Mesenchymal stem cell (in vitro differentiated cells and primary cell): ENCODE results near the gene TMEM178A. TPM values are rescaled to one million over a fixed set of nuclear protein-coding genes. Genes with fewer than 3 reads are reported as not detected.

Source experiments
- DNase-seq: peaks from one replicate; pipeline ENCODE4 v3.0.0-alpha.2; 2013
- H2AFZ ChIP-seq: one replicate; pipeline ENCODE4 v1.6.1; 2013; ENCODE audit warnings: low read depth, mild to moderate bottlenecking, control low read depth, inconsistent platforms, low read length, moderate library complexity
- H2AK5ac ChIP-seq: 2 replicates; pipeline ENCODE4 v1.6.1; 2013; ENCODE audit warnings: low read length, moderate library complexity, mild to moderate bottlenecking, inconsistent platforms; ENCODE audit not compliant: severe bottlenecking
- H2BK120ac ChIP-seq: one replicate; pipeline ENCODE4 v1.6.1; 2013; ENCODE audit warnings: low read depth, mild to moderate bottlenecking, inconsistent platforms, low read length, moderate library complexity
- H2BK12ac ChIP-seq, 2 experiments: one replicate each; pipeline ENCODE4 v1.6.1; 2013; ENCODE audit warnings: inconsistent platforms in 2 of 2, low read length in 2 of 2, mild to moderate bottlenecking in 2 of 2, moderate library complexity in 2 of 2, control low read depth in 1 of 2
- H2BK15ac ChIP-seq: one replicate; pipeline ENCODE4 v1.6.1; 2013; ENCODE audit warnings: mild to moderate bottlenecking, low read depth, inconsistent platforms; ENCODE audit not compliant: poor library complexity, severe bottlenecking
- H2BK5ac ChIP-seq: 2 replicates; pipeline ENCODE4 v1.6.1; 2013; ENCODE audit warnings: low read depth, mild to moderate bottlenecking, low read length, control low read depth, inconsistent platforms; ENCODE audit not compliant: poor library complexity, severe bottlenecking
- H3K14ac ChIP-seq, 2 experiments: one replicate each; pipeline ENCODE4 v1.6.1; 2013; ENCODE audit warnings: inconsistent platforms in 2 of 2, low read length in 2 of 2, control low read depth in 1 of 2, mild to moderate bottlenecking in 1 of 2, moderate library complexity in 1 of 2
- H3K18ac ChIP-seq, 2 experiments: one replicate each; pipeline ENCODE4 v1.6.1; 2013; ENCODE audit warnings: inconsistent platforms in 2 of 2, low read length in 2 of 2, control low read depth in 1 of 2, low read depth in 1 of 2, mild to moderate bottlenecking in 1 of 2
- H3K23ac ChIP-seq, 2 experiments: one replicate each; pipeline ENCODE4 v1.6.1; 2013; ENCODE audit warnings: inconsistent platforms in 2 of 2, low read length in 2 of 2, mild to moderate bottlenecking in 2 of 2, moderate library complexity in 2 of 2, control low read depth in 1 of 2
- H3K27ac ChIP-seq: 2 replicates; pipeline ENCODE4 v1.5.1; 2013; ENCODE audit warnings: mild to moderate bottlenecking, moderate library complexity, low read length, control low read depth, inconsistent platforms; ENCODE audit not compliant: poor library complexity, severe bottlenecking
- H3K27me3 ChIP-seq, 2 experiments: 2 replicates each; pipeline versions ENCODE4 v1.6.1 to v1.7.0; 2013; ENCODE audit warnings: low read length in 2 of 2, mild to moderate bottlenecking in 2 of 2, moderate library complexity in 2 of 2, control low read depth in 1 of 2, inconsistent platforms in 1 of 2; ENCODE audit not compliant: control insufficient read depth in 1 of 2, insufficient read depth in 1 of 2
- H3K36me3 ChIP-seq, 2 experiments: 2 replicates each; pipeline versions ENCODE4 v1.6.1 to v1.7.0; 2013; ENCODE audit warnings: low read length in 2 of 2, control low read depth in 1 of 2, inconsistent platforms in 1 of 2, low read depth in 1 of 2, mild to moderate bottlenecking in 1 of 2; ENCODE audit not compliant: insufficient read depth in 2 of 2, control insufficient read depth in 1 of 2
- H3K4ac ChIP-seq, 2 experiments: one replicate each; pipeline ENCODE4 v1.6.1; 2013; ENCODE audit warnings: inconsistent platforms in 2 of 2, low read length in 2 of 2, mild to moderate bottlenecking in 2 of 2, moderate library complexity in 2 of 2, control low read depth in 1 of 2, low read depth in 1 of 2
- H3K4me1 ChIP-seq: 2 replicates; pipeline ENCODE4 v1.6.1; 2013; ENCODE audit warnings: low read depth, low read length, control low read depth; ENCODE audit not compliant: control insufficient read depth, insufficient read depth
- H3K4me2 ChIP-seq: 2 replicates; pipeline ENCODE4 v1.6.1; 2013; ENCODE audit warnings: low read length, mild to moderate bottlenecking, inconsistent platforms; ENCODE audit not compliant: poor library complexity, severe bottlenecking
- H3K4me3 ChIP-seq, 2 experiments: 2 replicates each; pipeline versions ENCODE4 v1.5.1 to v1.7.0; 2013; ENCODE audit warnings: low read length in 2 of 2, mild to moderate bottlenecking in 2 of 2, control low read depth in 1 of 2, low read depth in 1 of 2; ENCODE audit not compliant: insufficient read depth in 1 of 2
- H3K79me1 ChIP-seq: replicated peaks from 2 replicates; pipeline ENCODE4 v1.6.1; 2013; ENCODE audit warnings: mild to moderate bottlenecking, control low read depth, low read length, inconsistent platforms; ENCODE audit not compliant: poor library complexity, severe bottlenecking
- H3K9ac ChIP-seq: 2 replicates; pipeline ENCODE4 v1.7.0; 2013; ENCODE audit warnings: mild to moderate bottlenecking, low read length, moderate library complexity
- H3K9me3 ChIP-seq: 2 replicates; pipeline ENCODE4 v1.7.0; 2013; ENCODE audit warnings: mild to moderate bottlenecking, low read length; ENCODE audit not compliant: control insufficient read depth
- H4K8ac ChIP-seq: one replicate; pipeline ENCODE4 v1.6.1; 2013; ENCODE audit warnings: inconsistent platforms, mild to moderate bottlenecking, low read length, moderate library complexity
- H4K91ac ChIP-seq: one replicate; pipeline ENCODE4 v1.6.1; 2013; ENCODE audit warnings: mild to moderate bottlenecking, low read length, inconsistent platforms
- WGBS: methylation state at CpG from one replicate; pipeline ENCODE4 v1.1.7; 2013; ENCODE audit warnings: mixed read lengths; 5-methylcytosine and 5-hydroxymethylcytosine counted together
- polyA plus RNA-seq, 2 experiments: library from polyadenylated mRNA; stranded (reverse); fragments of 200-250 nt; gene quantifications; one replicate each; pipeline ENCODE4 v1.2.3, GENCODE V29; 2013

TMEM178A gene
- polyA plus RNA-seq (2013, experiment 1 of 2), result 8.1 TPM
- polyA plus RNA-seq (2013, experiment 2 of 2), result 7.9 TPM

DNA sequence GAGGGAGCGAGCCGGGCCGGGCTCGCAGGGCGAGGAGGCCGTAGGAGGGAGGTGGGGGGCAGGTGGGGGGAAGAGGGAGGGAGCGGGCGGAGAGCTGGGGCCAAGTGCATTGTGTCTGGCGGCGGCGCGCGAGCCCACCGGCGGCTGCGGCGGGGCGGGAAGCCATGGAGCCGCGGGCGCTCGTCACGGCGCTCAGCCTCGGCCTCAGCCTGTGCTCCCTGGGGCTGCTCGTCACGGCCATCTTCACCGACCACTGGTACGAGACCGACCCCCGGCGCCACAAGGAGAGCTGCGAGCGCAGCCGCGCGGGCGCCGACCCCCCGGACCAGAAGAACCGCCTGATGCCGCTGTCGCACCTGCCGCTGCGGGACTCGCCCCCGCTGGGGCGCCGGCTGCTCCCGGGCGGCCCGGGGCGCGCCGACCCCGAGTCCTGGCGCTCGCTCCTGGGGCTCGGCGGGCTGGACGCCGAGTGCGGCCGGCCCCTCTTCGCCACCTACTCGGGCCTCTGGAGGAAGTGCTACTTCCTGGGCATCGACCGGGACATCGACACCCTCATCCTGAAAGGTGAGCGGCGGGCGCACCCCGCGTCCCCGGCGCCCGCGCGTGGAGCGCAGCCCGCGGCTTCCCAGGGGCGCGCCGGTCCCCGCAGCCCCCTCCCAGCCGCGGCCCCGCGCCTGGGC, at the start of gene TMEM178A:
TSS of gene TMEM178A (plus strand) at position 107 of the 680 bp plus-strand sequence. CDS start at position 165, 58 bp downstream.
- Histone ChIP-seq H4K8ac (no peak within 1 kb of the TSS), H2BK12ac (no peak within 1 kb of the TSS), H3K79me1 (no peaks in the 10 kb centered on the region), H2AK5ac (no peak within 1 kb of the TSS), H2AFZ (peak within 1 kb of the TSS; percentile 44), H2BK15ac (no peak within 1 kb of the TSS), H3K14ac (peak within 1 kb of the TSS in 1 of 2 experiments; percentile 26), H3K23ac (peak within 1 kb of the TSS; percentile 85 to 98), H3K27ac (no peak within 1 kb of the TSS), H3K4ac (no peak within 1 kb of the TSS), H3K9ac (no peak within 1 kb of the TSS), H3K9me3 (no peaks in the 10 kb centered on the region), H3K36me3 (no peaks in the 10 kb centered on the region), H2BK5ac (no peak within 1 kb of the TSS), H3K4me1 (peaks cover 15% of the 10 kb centered on the region), H3K18ac (peak within 1 kb of the TSS in 1 of 2 experiments; percentile 37), H4K91ac (no peak within 1 kb of the TSS), H2BK120ac (no peak within 1 kb of the TSS), H3K4me2 (peak within 1 kb of the TSS; percentile 85), H3K4me3 (peak within 1 kb of the TSS; percentile 66 to 67), H3K27me3 (peaks cover 50 to 60% of the 10 kb centered on the region in 2 experiments)
- under 1% methylated on average over 71 of the region's 90 CpGs for WGBS
- DNase-seq, result peak; percentile 15

DNA sequence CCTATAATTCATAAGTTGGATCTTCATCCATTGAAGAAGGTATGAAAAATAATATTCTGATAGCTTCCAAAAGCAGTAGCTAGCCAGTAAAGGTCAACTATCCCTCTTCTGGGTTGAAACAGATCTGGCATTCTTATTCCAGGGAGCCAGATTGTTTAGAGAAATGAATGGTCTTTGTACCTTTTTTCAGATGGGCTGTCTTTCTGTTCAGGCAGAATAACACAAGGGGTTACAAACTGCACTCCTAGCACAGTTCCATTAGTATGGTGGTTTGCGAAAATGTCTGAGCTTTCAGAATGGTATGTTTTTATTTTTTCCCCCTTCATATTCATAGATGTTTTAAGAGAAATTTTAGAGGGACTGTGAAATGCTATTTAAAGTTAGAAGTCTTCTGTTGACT, 47.5 kb upstream of the TMEM178A start:
- no peak for DNase-seq
- Histone ChIP-seq H3K9ac (no peak overlapping the region), H3K23ac (no peak overlapping the region), H4K8ac (no peak overlapping the region), H3K18ac (no peak overlapping the region), H2BK120ac (no peak overlapping the region), H3K36me3 (no peaks in the 10 kb centered on the region), H2AFZ (no peak overlapping the region), H3K4ac (no peak overlapping the region), H2BK12ac (no peak overlapping the region), H3K27ac (no peak overlapping the region), H4K91ac (no peak overlapping the region), H3K4me1 (peaks cover 1% of the 10 kb centered on the region), H3K14ac (no peak overlapping the region), H2BK5ac (no peak overlapping the region), H3K79me1 (no peaks in the 10 kb centered on the region), H2AK5ac (no peak overlapping the region), H3K9me3 (no peaks in the 10 kb centered on the region), H3K4me2 (no peak overlapping the region), H3K27me3 (peaks cover 0 to 3% of the 10 kb centered on the region in 2 experiments), H2BK15ac (no peak overlapping the region), H3K4me3 (no peak overlapping the region)
- WGBS, result no CpG with 5 or more reads among the region's 1 CpG

DNA sequence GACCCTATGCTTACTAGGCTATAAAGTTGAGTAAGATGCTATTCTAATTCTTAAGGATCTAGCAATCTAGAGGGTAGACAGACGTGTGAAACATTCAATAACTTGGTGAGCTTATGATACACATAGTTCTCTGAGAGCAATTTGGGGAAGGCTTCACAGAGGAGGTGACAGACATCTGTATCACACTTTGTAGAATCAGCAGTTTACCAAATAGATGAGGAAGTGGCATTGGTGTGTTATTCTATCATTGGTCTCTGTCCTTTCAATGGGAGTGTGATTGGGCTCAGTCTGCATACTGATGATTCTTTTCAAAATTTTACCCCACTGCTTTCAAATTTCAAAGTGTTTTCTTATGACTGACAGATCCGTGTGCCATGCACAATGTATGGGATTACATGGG, 47.0 kb upstream of the TMEM178A start:
- H3K4ac ChIP-seq, result no peak overlapping the region
- H2BK15ac ChIP-seq, result no peak overlapping the region
- no peak overlapping the region for H2BK5ac ChIP-seq
- H3K27ac ChIP-seq, result no peak overlapping the region
- no peaks in the 10 kb centered on the region for H3K9me3 ChIP-seq
- no peak overlapping the region for H3K9ac ChIP-seq
- H4K8ac ChIP-seq, result no peak overlapping the region
- no peak overlapping the region for H2AFZ ChIP-seq
- H3K27me3 ChIP-seq, result peaks cover 0 to 3% of the 10 kb centered on the region in 2 experiments
- peaks cover 1% of the 10 kb centered on the region for H3K4me1 ChIP-seq
- no peak overlapping the region for H3K23ac ChIP-seq
- H3K18ac ChIP-seq, result no peak overlapping the region
- H2AK5ac ChIP-seq, result no peak overlapping the region
- no peaks in the 10 kb centered on the region for H3K79me1 ChIP-seq
- H3K36me3 ChIP-seq, result no peaks in the 10 kb centered on the region
- H2BK120ac ChIP-seq, result no peak overlapping the region
- H3K4me3 ChIP-seq, result no peak overlapping the region
- H3K14ac ChIP-seq, result no peak overlapping the region
- WGBS, result 90% methylated on average over 2 of the region's 2 CpGs
- no peak for DNase-seq
- H4K91ac ChIP-seq, result no peak overlapping the region
- H3K4me2 ChIP-seq, result no peak overlapping the region
- H2BK12ac ChIP-seq, result no peak overlapping the region

DNA sequence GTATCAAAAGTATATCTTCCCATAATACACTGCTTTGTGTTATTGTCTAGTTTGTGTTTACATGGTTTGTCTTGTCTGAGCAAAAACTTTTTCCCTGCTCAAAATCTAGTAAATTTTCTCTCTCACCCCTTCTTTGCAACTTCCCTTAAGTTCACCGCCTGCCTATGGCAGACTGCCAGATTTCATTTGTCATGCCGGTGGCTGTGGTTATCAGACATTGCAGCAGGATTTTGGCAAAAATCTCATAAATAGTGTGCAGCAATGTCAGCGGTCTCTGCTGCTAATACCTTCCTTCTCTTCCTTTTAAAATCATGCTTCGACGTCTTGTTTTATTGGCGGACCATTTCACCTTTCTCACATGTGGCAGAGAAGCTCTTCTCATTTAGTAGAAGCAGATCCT, 45.6 kb upstream of the TMEM178A start:
- Histone ChIP-seq H2AFZ (no peak overlapping the region), H3K27me3 (peaks cover 0 to 2% of the 10 kb centered on the region in 2 experiments), H3K79me1 (no peaks in the 10 kb centered on the region), H3K4me1 (peaks cover 1% of the 10 kb centered on the region), H2AK5ac (no peak overlapping the region), H2BK15ac (no peak overlapping the region), H3K4me3 (no peak overlapping the region), H3K14ac (no peak overlapping the region), H4K91ac (no peak overlapping the region), H2BK120ac (no peak overlapping the region), H3K9me3 (no peaks in the 10 kb centered on the region), H3K23ac (no peak overlapping the region), H3K4me2 (no peak overlapping the region), H2BK12ac (no peak overlapping the region), H3K36me3 (no peaks in the 10 kb centered on the region), H4K8ac (no peak overlapping the region), H3K4ac (no peak overlapping the region), H3K27ac (no peak overlapping the region), H3K9ac (no peak overlapping the region), H2BK5ac (no peak overlapping the region), H3K18ac (no peak overlapping the region)
- 64% methylated on average over 6 of the region's 6 CpGs for WGBS
- peak; percentile 80 for DNase-seq
